Neural progenitor cell (in vitro differentiated cells): ENCODE measurements around the gene FAM237A. TPM values are rescaled to one million over a fixed set of nuclear protein-coding genes. Genes with fewer than 3 reads are reported as not detected.

Experiments used
- DNase-seq: peaks from one replicate; pipeline ENCODE4 v3.0.0-alpha.2; 2016; ENCODE audit warnings: low spot score
- H2AFZ ChIP-seq: fragments of 200-600 bp; sonication (generic); replicated peaks from 2 replicates; pipeline ENCODE4 v1.6.1; 2016; ENCODE audit warnings: antibody characterized with exemption
- H3F3A ChIP-seq: fragments of 200-600 bp; sonication (generic); 2 replicates; pipeline ENCODE4 v1.6.1; 2016; ENCODE audit warnings: antibody characterized with exemption, low read depth
- H3K27ac ChIP-seq: fragments of 200-600 bp; sonication (generic); 2 replicates; pipeline ENCODE4 v1.5.1; 2016; ENCODE audit warnings: mild to moderate bottlenecking
- H3K27me3 ChIP-seq: fragments of 200-600 bp; sonication (generic); 2 replicates; pipeline ENCODE4 v1.6.1; 2016; ENCODE audit warnings: mild to moderate bottlenecking, moderate library complexity
- H3K36me3 ChIP-seq: fragments of 200-600 bp; sonication (generic); 2 replicates; pipeline ENCODE4 v1.5.1; 2016
- H3K4me1 ChIP-seq: fragments of 200-600 bp; sonication (generic); 2 replicates; pipeline ENCODE4 v1.6.1; 2016; ENCODE audit warnings: mixed run types
- H3K4me2 ChIP-seq: fragments of 200-600 bp; sonication (generic); 2 replicates; pipeline ENCODE4 v1.6.1; 2016
- H3K4me3 ChIP-seq: fragments of 200-600 bp; sonication (generic); 2 replicates; pipeline ENCODE4 v1.5.1; 2016
- H3K79me2 ChIP-seq: fragments of 200-600 bp; sonication (generic); 2 replicates; pipeline ENCODE4 v1.6.1; 2016; ENCODE audit warnings: low read depth
- H3K9ac ChIP-seq: fragments of 200-600 bp; sonication (generic); 2 replicates; pipeline ENCODE4 v1.6.1; 2016
- H3K9me3 ChIP-seq: fragments of 200-600 bp; sonication (generic); 2 replicates; pipeline ENCODE4 v1.5.1; 2016; ENCODE audit warnings: low read depth
- H4K20me1 ChIP-seq: fragments of 200-600 bp; sonication (generic); 2 replicates; pipeline ENCODE4 v1.6.1; 2016; ENCODE audit warnings: low read depth
- H3K27ac Mint-ChIP-seq: 3 replicates; pipeline ENCODE4 v1.8.0; 2021; ENCODE audit warnings: mixed read lengths
- H3K27me3 Mint-ChIP-seq: 2 replicates; pipeline ENCODE4 v1.8.0; 2022; ENCODE audit warnings: low read depth, mild to moderate bottlenecking, inconsistent platforms, moderate library complexity, mixed read lengths; ENCODE audit not compliant: insufficient read depth
- H3K36me3 Mint-ChIP-seq: 3 replicates; pipeline ENCODE4 v1.8.0; 2021; ENCODE audit warnings: mixed read lengths
- H3K4me1 Mint-ChIP-seq: 3 replicates; pipeline ENCODE4 v1.8.0; 2021; ENCODE audit warnings: mixed read lengths
- H3K4me3 Mint-ChIP-seq: 3 replicates; pipeline ENCODE4 v1.8.0; 2021; ENCODE audit warnings: mild to moderate bottlenecking, moderate library complexity, mixed read lengths
- H3K9me3 Mint-ChIP-seq: 3 replicates; pipeline ENCODE4 v1.8.0; 2020; ENCODE audit warnings: mixed read lengths
- CTCF ChIP-seq: fragments of 200-600 bp; sonication (generic); IDR thresholded peaks from 2 replicates; pipeline ENCODE4 v1.5.1; 2017; ENCODE audit warnings: antibody characterized with exemption, mild to moderate bottlenecking
- EZH2 ChIP-seq: fragments of 200-600 bp; sonication (generic); IDR thresholded peaks from 2 replicates; pipeline ENCODE4 v1.6.1; 2017; ENCODE audit warnings: antibody characterized with exemption, mild to moderate bottlenecking, moderate library complexity
- EZH2phosphoT487 ChIP-seq: fragments of 200-600 bp; sonication (generic); IDR thresholded peaks from 2 replicates; pipeline ENCODE4 v1.6.1; 2017; ENCODE audit warnings: antibody characterized with exemption
- total RNA-seq: library from RNA; depleted of rRNA; stranded (reverse); fragments of >200 nt; gene quantifications from 2 replicates; pipeline ENCODE4 v1.2.3, GENCODE V29; 2015; ENCODE audit warnings: low replicate concordance

Gene FAM237A
- total RNA-seq, 1 donor from 2014 or later = not detected

GRCh38 chr2:206683546-206683945 is 41.3 kb downstream of the FAM237A start:
- no peaks in the 10 kb centered on the region for H3K4me1 ChIP-seq
- no peak overlapping the region for H3K27ac ChIP-seq
- H3K9me3 ChIP-seq = no peaks in the 10 kb centered on the region
- no peaks in the 10 kb centered on the region for H3K9me3 Mint-ChIP-seq
- TF ChIP-seq CTCF (no peak), EZH2 (no peak), EZH2phosphoT487 (no peak)
- no peaks in the 10 kb centered on the region for H3K27me3 ChIP-seq
- no peak overlapping the region for H3K27ac Mint-ChIP-seq
- no peaks in the 10 kb centered on the region for H3K79me2 ChIP-seq
- no peaks in the 10 kb centered on the region for H3K27me3 Mint-ChIP-seq
- DNase-seq = no peak
- H3K9ac ChIP-seq = no peak overlapping the region
- H3F3A ChIP-seq = no peaks in the 10 kb centered on the region
- no peak overlapping the region for H3K4me3 Mint-ChIP-seq
- no peak overlapping the region for H2AFZ ChIP-seq
- H3K4me2 ChIP-seq = no peak overlapping the region
- H4K20me1 ChIP-seq = no peaks in the 10 kb centered on the region
- peaks cover 4% of the 10 kb centered on the region for H3K4me1 Mint-ChIP-seq
- H3K36me3 ChIP-seq = no peaks in the 10 kb centered on the region
- H3K36me3 Mint-ChIP-seq = no peaks in the 10 kb centered on the region
- H3K4me3 ChIP-seq = no peak overlapping the region

GRCh38 chr2:206688453-206688852 is 46.2 kb downstream of the FAM237A start:
- Histone ChIP-seq H3K27ac (no peak overlapping the region), H3K9me3 (no peaks in the 10 kb centered on the region), H3K9ac (no peak overlapping the region), H3F3A (no peaks in the 10 kb centered on the region), H3K4me2 (no peak overlapping the region), H3K36me3 (no peaks in the 10 kb centered on the region), H2AFZ (no peak overlapping the region), H3K27me3 (no peaks in the 10 kb centered on the region), H4K20me1 (no peaks in the 10 kb centered on the region), H3K79me2 (no peaks in the 10 kb centered on the region), H3K4me3 (no peak overlapping the region), H3K4me1 (no peaks in the 10 kb centered on the region)
- DNase-seq = no peak
- Mint-ChIP-seq H3K27me3 (no peaks in the 10 kb centered on the region), H3K9me3 (no peaks in the 10 kb centered on the region), H3K4me1 (no peaks in the 10 kb centered on the region), H3K36me3 (no peaks in the 10 kb centered on the region), H3K4me3 (no peak overlapping the region), H3K27ac (no peak overlapping the region)
- no peak for TF ChIP-seq CTCF
- no peak for TF ChIP-seq EZH2
- no peak for TF ChIP-seq EZH2phosphoT487

- no peak overlapping the region for H3K27ac Mint-ChIP-seq
- no peaks in the 10 kb centered on the region for H3K36me3 ChIP-seq
- TF ChIP-seq EZH2 (no peak), EZH2phosphoT487 (no peak), CTCF (no peak)
- no peaks in the 10 kb centered on the region for H3K79me2 ChIP-seq
- no peaks in the 10 kb centered on the region for H3K4me1 ChIP-seq
- H2AFZ ChIP-seq = no peak overlapping the region
- H3K27me3 Mint-ChIP-seq = no peaks in the 10 kb centered on the region
- H3K4me3 ChIP-seq = no peak overlapping the region
- no peaks in the 10 kb centered on the region for H4K20me1 ChIP-seq
- H3K27ac ChIP-seq = no peak overlapping the region
- H3K4me2 ChIP-seq = no peak overlapping the region
- DNase-seq = no peak
- H3K27me3 ChIP-seq = no peaks in the 10 kb centered on the region
- H3K4me3 Mint-ChIP-seq = no peak overlapping the region
- no peaks in the 10 kb centered on the region for H3K9me3 ChIP-seq
- no peaks in the 10 kb centered on the region for H3K36me3 Mint-ChIP-seq
- no peaks in the 10 kb centered on the region for H3K9me3 Mint-ChIP-seq
- H3F3A ChIP-seq = no peaks in the 10 kb centered on the region
- H3K4me1 Mint-ChIP-seq = no peaks in the 10 kb centered on the region
- H3K9ac ChIP-seq = no peak overlapping the region
Measured at GRCh38 chr2:206688990-206689389, 46.7 kb downstream of the FAM237A start.
